GM12875 (cell line): ENCODE measurements around the gene SMTN.

ENCODE experiments used
- H3K4me3 ChIP-seq: one replicate; pipeline ENCODE4 v1.5.1; 2011; ENCODE audit warnings: low read depth, low read length, control low read depth
- CTCF ChIP-seq: IDR thresholded peaks from 2 replicates; pipeline ENCODE4 v1.5.1; 2011; ENCODE audit warnings: low read depth, mild to moderate bottlenecking, control low read depth, inconsistent platforms, low read length, moderate library complexity, borderline replicate concordance; ENCODE audit not compliant: insufficient read depth

The SMTN gene

GRCh38 chr22:31080848-31081649, at the start of gene SMTN:
SMTN (plus strand) TSS chr22:31081318; CDS start chr22:31083259, 1,941 bp downstream.
- TF ChIP-seq CTCF = no peak

GRCh38 chr22:31036671-31037550, 44.2 kb upstream of the SMTN start:
- H3K4me3 ChIP-seq = no peak overlapping the region
- no peak for TF ChIP-seq CTCF

More at GRCh38 chr22:31080848-31081649, at the start of gene SMTN:
- H3K4me3 ChIP-seq = peak within 1 kb of the TSS; percentile 64

GRCh38 chr22:31038686-31039085, 42.4 kb upstream of the SMTN start:
- H3K4me3 ChIP-seq = no peak overlapping the region
- no peak for TF ChIP-seq CTCF

- H3K4me3 ChIP-seq = no peak overlapping the region
- TF ChIP-seq CTCF = no peak
Measured at GRCh38 chr22:31039393-31039792, 41.7 kb upstream of the SMTN start.

GRCh38 chr22:31040542-31041398, 40.3 kb upstream of the SMTN start:
- no peak overlapping the region for H3K4me3 ChIP-seq
- TF ChIP-seq CTCF = no peak

- no peak for TF ChIP-seq CTCF
Measured at GRCh38 chr22:31044262-31044861, 36.8 kb upstream of the SMTN start.

More at GRCh38 chr22:31044262-31044861, 36.8 kb upstream of the SMTN start:
- H3K4me3 ChIP-seq = no peak overlapping the region
